Mammary epithelial cell (primary cell): ENCODE data around the gene MSI2.

Source experiments
- CTCF ChIP-seq, 2 donors: IDR thresholded peaks in 1 of 2; conservative IDR thresholded peaks in 1 of 2; 2 replicates each; pipeline ENCODE4 v1.5.1; 2011 to 2012; ENCODE audit warnings: inconsistent platforms in 2 of 2, low read length in 2 of 2, mild to moderate bottlenecking in 2 of 2, control low read depth in 1 of 2, low read depth in 1 of 2; ENCODE audit not compliant: insufficient read depth in 1 of 2; ENCODE audit errors: extremely low read depth in 1 of 2
- EZH2 ChIP-seq: IDR thresholded peaks from 2 replicates; pipeline ENCODE4 v1.6.1; 2012; ENCODE audit warnings: low read length, inconsistent platforms, borderline replicate concordance

- TF ChIP-seq CTCF (conservative IDR thresholded peaks at IDR 0.05 in 1 of 2, IDR thresholded peaks at IDR 0.05 in 1 of 2; ENCODE audit: extremely low read depth in 1 of 2, insufficient read depth in 1 of 2, low read depth in 1 of 2, low read length in 2 of 2) (no peak), EZH2 (no peak)
Observed at GRCh38 chr17:57523926-57524632, 267.8 kb downstream of the MSI2 start.
